GM18508 (cell line): ENCODE results near the gene SNRNP40.

Experiments
- ATAC-seq: cut with Tn5 transposase; IDR thresholded peaks from one replicate; pipeline ENCODE4 v1.9.1; 2021; ENCODE audit warnings: moderate number of reproducible peaks; ENCODE audit not compliant: insufficient read depth, unreplicated experiment

The SNRNP40 gene

DNA sequence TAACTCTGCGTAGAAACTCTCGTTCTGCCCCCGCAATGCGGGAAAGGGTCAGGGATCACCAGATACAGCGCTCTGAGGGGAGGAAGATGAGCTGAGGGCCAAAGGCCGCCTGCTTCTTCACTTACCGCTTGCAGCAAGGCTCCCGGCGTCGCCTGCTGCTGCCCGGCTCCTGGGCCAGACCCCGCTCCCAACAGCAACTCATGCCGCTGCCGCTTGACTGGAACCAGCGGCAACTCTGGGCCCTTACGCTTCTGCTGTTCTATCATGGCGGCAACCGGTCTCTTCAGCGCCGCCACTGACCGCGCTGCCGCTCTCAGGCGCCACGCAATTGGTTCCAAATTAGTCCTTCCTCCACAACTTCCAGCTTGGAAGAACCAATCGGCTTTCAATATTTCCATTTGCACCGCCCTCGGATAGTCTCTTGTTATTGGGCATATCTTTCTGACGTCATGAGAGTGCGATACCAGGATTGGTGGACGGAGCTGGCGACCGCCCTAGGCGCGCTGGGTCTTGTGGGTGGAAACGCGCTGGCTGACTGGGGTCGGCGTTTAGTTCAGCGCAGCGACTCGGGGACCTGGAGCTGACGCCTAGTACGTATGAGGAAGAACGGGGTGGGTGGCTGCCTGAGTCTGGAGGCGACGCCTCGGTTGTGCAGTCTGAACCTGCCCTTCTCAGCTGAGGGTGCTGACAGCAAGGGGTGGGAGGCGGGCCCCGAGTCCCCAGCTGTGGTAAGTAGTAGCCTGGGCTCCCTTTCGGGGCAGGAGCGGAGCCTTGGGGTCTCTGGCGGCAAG, at the start of gene SNRNP40, which contains the start of gene ZCCHC17:
TSS of gene SNRNP40 (minus strand) at position 303 of the 791 bp plus-strand sequence. CDS start at position 266, 37 bp downstream.
TSS of gene ZCCHC17 (plus strand) at position 547 of the 791 bp plus-strand sequence. CDS start 13,067 bp downstream, outside the sequence.
- ATAC-seq = peak; percentile 89

- ATAC-seq = no peak
Measured at GRCh38 chr1:31345635-31346034, 49.0 kb upstream of the SNRNP40 start.

DNA sequence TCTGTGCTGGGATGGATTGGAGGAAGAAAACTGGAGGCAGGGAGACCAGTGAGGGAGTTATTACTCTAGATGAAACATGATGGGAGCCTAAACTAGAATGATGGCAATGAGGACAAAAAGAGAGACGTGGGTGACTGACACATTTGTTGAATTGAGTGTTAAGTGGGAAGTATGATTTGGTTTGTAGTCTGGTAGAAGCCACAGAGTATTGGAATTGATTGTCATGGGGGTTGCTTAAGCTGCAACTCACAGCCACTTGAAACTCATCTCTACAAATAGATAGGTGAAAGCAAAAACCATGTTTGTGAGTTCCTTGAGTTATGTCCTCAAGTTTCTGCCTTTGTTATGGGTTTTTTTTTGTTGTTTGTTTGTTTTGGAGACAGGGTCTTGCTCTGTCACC, 47.9 kb upstream of the SNRNP40 start:
- ATAC-seq = no peak

- no peak for ATAC-seq
Measured at GRCh38 chr1:31336687-31337467, 40.3 kb upstream of the SNRNP40 start.

DNA sequence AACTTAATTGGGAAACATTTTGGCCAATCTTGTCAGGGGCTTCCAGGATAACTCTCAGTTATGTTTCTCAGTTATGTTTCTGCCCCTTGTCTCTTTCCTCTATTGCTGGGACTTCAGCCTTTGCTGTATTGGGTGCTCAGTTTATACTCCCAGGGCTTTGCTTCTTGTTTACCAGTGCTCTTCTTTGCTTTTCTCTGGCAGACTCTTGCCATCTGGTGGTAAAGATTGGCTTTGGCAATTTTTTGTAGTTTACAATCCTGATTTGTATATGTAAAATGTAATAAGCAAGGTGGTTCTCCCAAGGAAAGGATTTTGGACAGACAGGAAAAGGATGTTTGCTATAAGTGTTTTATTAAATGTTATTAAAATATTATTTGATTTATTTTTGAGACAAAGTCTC, 38.4 kb upstream of the SNRNP40 start:
- no peak for ATAC-seq

DNA sequence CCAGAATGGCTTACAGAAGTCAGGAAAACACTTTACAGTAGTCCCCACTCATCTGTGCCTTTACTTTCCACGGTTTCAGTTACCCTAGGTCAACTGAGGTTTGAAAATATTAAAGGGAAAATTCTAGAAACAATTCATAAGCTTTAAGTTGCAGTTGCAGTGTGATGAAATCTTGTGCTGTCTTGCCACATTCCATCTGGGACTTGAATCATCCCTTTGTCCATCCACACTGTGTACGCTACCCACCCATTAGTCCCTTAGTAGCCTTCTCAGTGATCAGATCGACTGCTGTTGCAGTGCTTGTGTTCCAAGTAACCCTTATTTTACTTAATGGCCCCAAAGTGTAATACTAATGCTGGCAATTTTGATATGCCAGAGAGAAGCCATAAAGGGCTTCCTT, 30.8 kb upstream of the SNRNP40 start:
- no peak for ATAC-seq

- no peak for ATAC-seq
Measured at GRCh38 chr1:31326461-31326860, 29.9 kb upstream of the SNRNP40 start.

GRCh38 chr1:31324992-31325391, 28.4 kb upstream of the SNRNP40 start:
- no peak for ATAC-seq

GRCh38 chr1:31324093-31324492, 27.5 kb upstream of the SNRNP40 start:
- ATAC-seq = no peak

- no peak for ATAC-seq
Measured at GRCh38 chr1:31318146-31318545, 21.6 kb upstream of the SNRNP40 start.

GRCh38 chr1:31315902-31316301, 19.3 kb upstream of the SNRNP40 start:
- no peak for ATAC-seq

DNA sequence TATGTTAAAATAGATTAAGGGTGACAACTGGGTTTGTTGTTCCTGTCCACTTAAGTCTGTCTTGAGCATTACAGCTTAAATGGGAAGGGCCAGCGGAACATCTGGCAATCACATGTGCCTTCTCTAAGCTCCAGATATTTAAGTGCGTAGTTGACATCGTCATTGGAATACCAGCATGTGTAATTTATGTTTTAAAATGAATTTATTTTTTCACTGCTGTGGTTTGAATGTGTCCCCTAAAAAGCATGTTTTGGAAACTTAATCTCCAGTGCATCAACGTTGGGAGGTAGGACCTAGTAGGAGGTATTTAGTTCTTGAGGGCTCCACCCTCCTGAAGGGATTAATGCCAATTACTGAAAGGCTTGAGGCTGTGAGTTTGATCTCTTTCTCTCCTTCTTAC, 13.6 kb upstream of the SNRNP40 start:
- no peak for ATAC-seq

DNA sequence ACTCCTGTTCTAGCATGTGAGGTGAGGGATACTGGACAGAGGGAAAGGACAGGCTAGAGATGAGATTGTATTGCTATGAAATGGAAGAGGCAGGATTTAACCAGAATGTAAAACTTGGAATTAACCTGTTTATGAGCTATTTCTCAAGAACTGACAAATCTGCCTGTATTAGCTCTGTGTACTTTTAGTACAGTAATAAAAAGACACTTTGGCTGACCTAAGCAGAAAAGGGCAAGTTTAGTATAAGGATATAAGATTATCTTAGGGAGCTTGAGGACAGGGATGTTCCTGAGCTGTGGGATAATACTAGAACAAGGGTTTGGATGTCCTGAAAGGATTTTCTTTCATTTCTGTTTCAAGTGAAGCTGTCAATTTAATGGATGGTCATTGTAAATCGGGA, 11.4 kb upstream of the SNRNP40 start:
- no peak for ATAC-seq

- no peak for ATAC-seq
Measured at GRCh38 chr1:31306278-31306677, 9.7 kb upstream of the SNRNP40 start.

GRCh38 chr1:31302709-31303441, 6.3 kb upstream of the SNRNP40 start:
- no peak for ATAC-seq

- ATAC-seq = no peak
Measured at GRCh38 chr1:31300193-31300592, 3.6 kb upstream of the SNRNP40 start.

DNA sequence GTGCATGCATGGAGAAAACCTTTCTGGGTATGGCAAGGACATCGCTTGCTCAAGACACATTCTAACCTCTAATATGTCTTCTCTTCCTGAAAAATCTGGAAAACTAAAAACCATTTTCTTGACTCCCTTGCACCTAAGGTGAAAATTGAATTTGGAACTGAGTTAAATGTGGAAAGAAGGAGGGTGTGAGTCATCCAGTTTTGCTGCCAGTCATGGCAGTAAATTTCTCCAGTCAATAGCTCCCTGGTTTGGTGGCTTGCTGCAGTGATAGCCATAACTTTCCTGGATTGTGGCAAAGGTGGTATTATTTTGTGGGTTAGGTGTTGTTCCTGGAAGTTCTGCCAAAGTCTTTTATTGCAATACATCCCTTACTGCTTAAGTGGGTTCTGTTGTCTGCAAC, 2.8 kb upstream of the SNRNP40 start:
- ATAC-seq = no peak

DNA sequence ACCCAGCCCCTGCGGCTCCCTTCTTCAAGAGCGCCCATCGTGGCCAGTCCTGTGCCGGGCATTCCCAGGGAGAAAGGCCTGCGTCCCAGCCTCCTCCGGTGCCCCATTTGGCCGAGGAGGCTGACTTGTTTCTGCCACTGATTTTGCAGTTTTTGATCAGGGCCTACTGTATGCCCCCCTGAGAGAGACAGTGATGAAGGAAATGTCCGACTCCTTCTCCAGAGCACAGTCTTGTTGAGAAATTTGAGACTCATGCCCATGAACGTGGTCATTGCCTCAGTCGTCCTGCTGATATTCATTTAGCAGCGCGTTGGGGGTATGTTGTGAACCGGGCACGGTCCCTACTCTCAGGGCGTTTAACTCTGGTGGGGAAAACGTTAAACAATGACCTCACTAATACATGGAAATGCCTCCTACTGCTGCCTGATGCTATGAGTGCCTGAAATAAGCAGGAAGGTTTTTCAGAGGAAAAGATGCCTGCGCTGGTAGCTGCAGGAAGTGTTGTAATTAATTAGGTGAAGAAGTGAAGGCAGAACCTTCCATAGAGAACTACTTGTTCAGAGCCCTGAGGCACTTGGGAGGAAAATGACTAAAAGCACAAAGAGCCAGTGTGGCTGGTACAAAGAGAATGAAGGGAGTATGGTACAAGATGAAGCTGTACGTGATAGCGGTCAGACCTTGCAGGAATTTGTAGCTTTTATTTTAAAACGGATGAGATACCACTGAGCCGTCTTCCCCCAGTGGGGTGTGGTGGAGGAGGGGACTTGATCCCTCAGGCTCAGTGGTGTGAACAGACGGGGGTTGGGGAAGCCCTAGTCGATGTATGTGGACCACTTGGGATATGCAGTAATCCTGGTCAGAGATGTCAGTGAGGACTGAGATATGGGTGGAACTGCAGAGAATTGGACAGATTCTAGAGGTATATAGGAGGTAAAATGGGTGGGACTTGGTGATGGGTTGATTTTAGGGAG, 974 bp upstream of the SNRNP40 start:
- ATAC-seq = no peak

GRCh38 chr1:31295874-31296485, 608 bp downstream of the SNRNP40 start:
- no peak for ATAC-seq
